Right lobe of liver (tissue), 5 donors: ENCODE measurements around the gene SNCG. TPM values are rescaled to one million over a fixed set of nuclear protein-coding genes. Genes with fewer than 3 reads are reported as not detected.

Experiments
- small RNA-seq, 2 experiments: library from RNA; depleted of rRNA; stranded (forward); fragments of <200 nt; gene quantifications; one replicate each; pipeline ENCODE3, GENCODE V24; 2016
- total RNA-seq, 6 experiments: library from RNA; depleted of rRNA in 2 of 6; stranded (reverse); fragments of >200 nt in 2 of 6; fragmentation: NEBNext Ultra II Directional in 3 of 6; extraction: Animal tissue kit (Norgen Biotek cat#: 25700) in 3 of 6; gene quantifications; one replicate each; pipeline versions ENCODE4 v1.1.0 to v1.2.4, GENCODE V29; 2016 to 2023
- donor health status: DM: no; HTN: no; CAD: no.
- donor health status: DM: no; HTN: no; CAD: no.
- donor health status: DM: no; HTN: yes; CAD: no.
- donor health status: DM: no; HTN: yes; CAD: no.

SNCG gene
- total RNA-seq, 6 experiments from 2014 or later: 1.1 to 21.2 (median 2.2) TPM

Small RNA genes within 50 kb of the gene (small RNA-seq; reads per million reads assigned to genes)
- 0 reads per million in 2 experiments for gene BMS1P3

Other genes starting within 250 kb of the SNCG start
- gene BMPR1A, start 202.0 kb upstream of the SNCG start, total RNA-seq: 10 to 100 TPM in 5 of 6 experiments, 1 to 10 TPM in 1; 9.9 to 20.4 (median 12.4) TPM
- gene MMRN2, start 984 bp upstream of the SNCG start, total RNA-seq: 10 to 100 TPM in 3 of 6 experiments, 1 to 10 TPM in 3; 6.2 to 11.8 (median 9.1) TPM
- gene ADIRF, start 9.9 kb downstream of the SNCG start, total RNA-seq: 10 to 100 TPM; 11.1 to 77.6 (median 28.6) TPM
- gene FAM25A, start 61.7 kb downstream of the SNCG start, total RNA-seq: not detected
- 100 to 1,000 TPM; 272 to 652 (median 433) TPM for gene GLUD1, start 136.2 kb downstream of the SNCG start, total RNA-seq
- gene SHLD2, start 136.6 kb downstream of the SNCG start, total RNA-seq: 10 to 100 TPM; 22.5 to 33.2 (median 27.2) TPM